ENCODE results near the gene ZNF771.
A peak's percentile ranks its signal among the peaks of the same experiment; 100 is the strongest.

ZNF771 gene

GRCh38 chr16:30399435-30400186 is 7.8 kb upstream of the ZNF771 start:
- no peak for DNase-seq

GRCh38 chr16:30401768-30402425 is 5.5 kb upstream of the ZNF771 start:
- no peak for DNase-seq

- no peak for DNase-seq
Observed at GRCh38 chr16:30406795-30407101, 658 bp upstream of the ZNF771 start.

GRCh38 chr16:30407804-30408534 is 563 bp downstream of the ZNF771 start:
- no peak for DNase-seq

- peak; percentile 87 for DNase-seq
Observed at GRCh38 chr16:30409125-30410060, 2.0 kb downstream of the ZNF771 start.

- DNase-seq: no peak
Observed at GRCh38 chr16:30413112-30413806, 5.9 kb downstream of the ZNF771 start.

- no peak for DNase-seq
Observed at GRCh38 chr16:30414159-30414558, 6.8 kb downstream of the ZNF771 start.

- no peak for DNase-seq
Observed at GRCh38 chr16:30416047-30416603, 8.7 kb downstream of the ZNF771 start.

- DNase-seq: no peak
Observed at GRCh38 chr16:30416624-30417528, 9.5 kb downstream of the ZNF771 start.

GRCh38 chr16:30417529-30418349 is 10.3 kb downstream of the ZNF771 start:
- peak; percentile 85 for DNase-seq

- no peak for DNase-seq
Observed at GRCh38 chr16:30418350-30419181, 11.2 kb downstream of the ZNF771 start.

GRCh38 chr16:30421010-30421409 is 13.6 kb downstream of the ZNF771 start:
- no peak for DNase-seq

- no peak for DNase-seq
Observed at GRCh38 chr16:30428055-30428454, 20.6 kb downstream of the ZNF771 start.

- no peak for DNase-seq
Observed at GRCh38 chr16:30429418-30429677, 21.9 kb downstream of the ZNF771 start.

- peak; percentile 88 for DNase-seq
Observed at GRCh38 chr16:30429678-30430427, 22.4 kb downstream of the ZNF771 start, which contains the start of gene DCTPP1. DCTPP1 (minus strand) TSS chr16:30430030; CDS start chr16:30429980, 50 bp downstream.

GRCh38 chr16:30430428-30430970 is 23.1 kb downstream of the ZNF771 start:
- DNase-seq: no peak

- no peak for DNase-seq
Observed at GRCh38 chr16:30434852-30435251, 27.4 kb downstream of the ZNF771 start.

- no peak for DNase-seq
Observed at GRCh38 chr16:30437511-30438046, 30.2 kb downstream of the ZNF771 start.

Measured in activated CD4-positive, alpha-beta T cell treated with anti-CD3 and anti-CD28 coated beads for 1 hour (primary cell).